Measurements from ENCODE around the gene GALNT10.

GALNT10 gene

GRCh38 chr5:154164249-154164581 lies 26.3 kb upstream of the GALNT10 start (continued):
- no peak for TF ChIP-seq PATZ1 (CRISPR knock-in tag; IDR thresholded peaks at IDR 0.05; ENCODE audit: borderline replicate concordance)
- TF ChIP-seq PPARA (CRISPR knock-in tag; IDR thresholded peaks at IDR 0.05; ENCODE audit: borderline replicate concordance): no peak
- no peak for TF ChIP-seq RARB (CRISPR knock-in tag; IDR thresholded peaks at IDR 0.05)
- no peak for TF ChIP-seq ZNF8 (CRISPR knock-in tag; IDR thresholded peaks at IDR 0.05)
- TF ChIP-seq, protein P1, sequence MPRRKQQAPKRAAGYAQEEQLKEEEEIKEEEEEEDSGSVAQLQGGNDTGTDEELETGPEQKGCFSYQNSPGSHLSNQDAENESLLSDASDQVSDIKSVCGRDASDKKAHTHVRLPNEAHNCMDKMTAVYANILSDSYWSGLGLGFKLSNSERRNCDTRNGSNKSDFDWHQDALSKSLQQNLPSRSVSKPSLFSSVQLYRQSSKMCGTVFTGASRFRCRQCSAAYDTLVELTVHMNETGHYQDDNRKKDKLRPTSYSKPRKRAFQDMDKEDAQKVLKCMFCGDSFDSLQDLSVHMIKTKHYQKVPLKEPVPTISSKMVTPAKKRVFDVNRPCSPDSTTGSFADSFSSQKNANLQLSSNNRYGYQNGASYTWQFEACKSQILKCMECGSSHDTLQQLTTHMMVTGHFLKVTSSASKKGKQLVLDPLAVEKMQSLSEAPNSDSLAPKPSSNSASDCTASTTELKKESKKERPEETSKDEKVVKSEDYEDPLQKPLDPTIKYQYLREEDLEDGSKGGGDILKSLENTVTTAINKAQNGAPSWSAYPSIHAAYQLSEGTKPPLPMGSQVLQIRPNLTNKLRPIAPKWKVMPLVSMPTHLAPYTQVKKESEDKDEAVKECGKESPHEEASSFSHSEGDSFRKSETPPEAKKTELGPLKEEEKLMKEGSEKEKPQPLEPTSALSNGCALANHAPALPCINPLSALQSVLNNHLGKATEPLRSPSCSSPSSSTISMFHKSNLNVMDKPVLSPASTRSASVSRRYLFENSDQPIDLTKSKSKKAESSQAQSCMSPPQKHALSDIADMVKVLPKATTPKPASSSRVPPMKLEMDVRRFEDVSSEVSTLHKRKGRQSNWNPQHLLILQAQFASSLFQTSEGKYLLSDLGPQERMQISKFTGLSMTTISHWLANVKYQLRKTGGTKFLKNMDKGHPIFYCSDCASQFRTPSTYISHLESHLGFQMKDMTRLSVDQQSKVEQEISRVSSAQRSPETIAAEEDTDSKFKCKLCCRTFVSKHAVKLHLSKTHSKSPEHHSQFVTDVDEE (CRISPR knock-in tag; IDR thresholded peaks at IDR 0.05): no peak
- no peak for TF ChIP-seq TOX (CRISPR knock-in tag; IDR thresholded peaks at IDR 0.05; ENCODE audit: borderline replicate concordance)

- no peak for ATAC-seq
- TF ChIP-seq ZNF565 (CRISPR knock-in tag; conservative IDR thresholded peaks at IDR 0.05; ENCODE audit: low read depth): no peak
- no peak for TF ChIP-seq TCF4 (CRISPR knock-in tag; IDR thresholded peaks at IDR 0.05; ENCODE audit: borderline replicate concordance)
- TF ChIP-seq, protein P1 (CRISPR knock-in tag; IDR thresholded peaks at IDR 0.05): no peak
- TF ChIP-seq, protein P2, sequence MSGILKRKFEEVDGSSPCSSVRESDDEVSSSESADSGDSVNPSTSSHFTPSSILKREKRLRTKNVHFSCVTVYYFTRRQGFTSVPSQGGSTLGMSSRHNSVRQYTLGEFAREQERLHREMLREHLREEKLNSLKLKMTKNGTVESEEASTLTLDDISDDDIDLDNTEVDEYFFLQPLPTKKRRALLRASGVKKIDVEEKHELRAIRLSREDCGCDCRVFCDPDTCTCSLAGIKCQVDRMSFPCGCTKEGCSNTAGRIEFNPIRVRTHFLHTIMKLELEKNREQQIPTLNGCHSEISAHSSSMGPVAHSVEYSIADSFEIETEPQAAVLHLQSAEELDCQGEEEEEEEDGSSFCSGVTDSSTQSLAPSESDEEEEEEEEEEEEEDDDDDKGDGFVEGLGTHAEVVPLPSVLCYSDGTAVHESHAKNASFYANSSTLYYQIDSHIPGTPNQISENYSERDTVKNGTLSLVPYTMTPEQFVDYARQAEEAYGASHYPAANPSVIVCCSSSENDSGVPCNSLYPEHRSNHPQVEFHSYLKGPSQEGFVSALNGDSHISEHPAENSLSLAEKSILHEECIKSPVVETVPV (CRISPR knock-in tag; IDR thresholded peaks at IDR 0.05): no peak
- no peak for TF ChIP-seq ZFP3 (CRISPR knock-in tag; IDR thresholded peaks at IDR 0.05)
- no peak for TF ChIP-seq TOX (CRISPR knock-in tag; IDR thresholded peaks at IDR 0.05; ENCODE audit: borderline replicate concordance)
- TF ChIP-seq OSR1 (CRISPR knock-in tag; IDR thresholded peaks at IDR 0.05): no peak
- TF ChIP-seq PPARA (CRISPR knock-in tag; IDR thresholded peaks at IDR 0.05; ENCODE audit: borderline replicate concordance): no peak
- TF ChIP-seq ZC3H10 (CRISPR knock-in tag; IDR thresholded peaks at IDR 0.05): no peak
- no peak for TF ChIP-seq ESRRG (CRISPR knock-in tag; IDR thresholded peaks at IDR 0.05)
- no peak for TF ChIP-seq CREB5 (CRISPR knock-in tag; IDR thresholded peaks at IDR 0.05; ENCODE audit: low read depth)
- no peak for TF ChIP-seq RARB (CRISPR knock-in tag; IDR thresholded peaks at IDR 0.05)
- TF ChIP-seq ZNF8 (CRISPR knock-in tag; IDR thresholded peaks at IDR 0.05): no peak
- TF ChIP-seq ZFP30 (CRISPR knock-in tag; IDR thresholded peaks at IDR 0.05): no peak
- TF ChIP-seq SNAI2 (CRISPR knock-in tag; IDR thresholded peaks at IDR 0.05): no peak
- TF ChIP-seq, protein P3, sequence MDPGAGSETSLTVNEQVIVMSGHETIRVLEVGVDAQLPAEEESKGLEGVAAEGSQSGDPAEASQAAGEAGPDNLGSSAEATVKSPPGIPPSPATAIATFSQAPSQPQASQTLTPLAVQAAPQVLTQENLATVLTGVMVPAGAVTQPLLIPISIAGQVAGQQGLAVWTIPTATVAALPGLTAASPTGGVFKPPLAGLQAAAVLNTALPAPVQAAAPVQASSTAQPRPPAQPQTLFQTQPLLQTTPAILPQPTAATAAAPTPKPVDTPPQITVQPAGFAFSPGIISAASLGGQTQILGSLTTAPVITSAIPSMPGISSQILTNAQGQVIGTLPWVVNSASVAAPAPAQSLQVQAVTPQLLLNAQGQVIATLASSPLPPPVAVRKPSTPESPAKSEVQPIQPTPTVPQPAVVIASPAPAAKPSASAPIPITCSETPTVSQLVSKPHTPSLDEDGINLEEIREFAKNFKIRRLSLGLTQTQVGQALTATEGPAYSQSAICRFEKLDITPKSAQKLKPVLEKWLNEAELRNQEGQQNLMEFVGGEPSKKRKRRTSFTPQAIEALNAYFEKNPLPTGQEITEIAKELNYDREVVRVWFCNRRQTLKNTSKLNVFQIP (CRISPR knock-in tag; IDR thresholded peaks at IDR 0.05; ENCODE audit: borderline replicate concordance, low read depth): no peak
- TF ChIP-seq PATZ1 (CRISPR knock-in tag; IDR thresholded peaks at IDR 0.05; ENCODE audit: borderline replicate concordance): no peak
- TF ChIP-seq ZNF70 (CRISPR knock-in tag; IDR thresholded peaks at IDR 0.05): no peak
- TF ChIP-seq ARNTL (CRISPR knock-in tag; IDR thresholded peaks at IDR 0.05; ENCODE audit: borderline replicate concordance, low read depth): no peak
Observed at GRCh38 chr5:154165886-154166285, 24.6 kb upstream of the GALNT10 start.
